Esophagus muscularis mucosa (tissue), 4 donors: Measurements from ENCODE around the gene PLA2G2E. TPM values are rescaled to one million over a fixed set of nuclear protein-coding genes. Genes with fewer than 3 reads are reported as not detected.

Source experiments
- DNase-seq: peaks from one replicate; pipeline ENCODE4 v3.0.0-alpha.2; 2017; ENCODE audit errors: extremely low spot score
- H3K27ac ChIP-seq, 4 donors: fragments of 200-600 bp; sonication (generic); replicated peaks in 1 of 4; 1 replicate in 3 of 4; 2 replicates in 1 of 4; pipeline ENCODE4 v1.5.1; 2016 to 2019; ENCODE audit warnings: mild to moderate bottlenecking in 1 of 4
- H3K27me3 ChIP-seq, 4 donors: fragments of 200-600 bp; sonication (generic); one replicate each; pipeline versions ENCODE4 v1.5.1 to v1.6.0; 2016 to 2019
- H3K36me3 ChIP-seq, 4 donors: fragments of 200-600 bp; sonication (generic); one replicate each; pipeline ENCODE4 v1.5.1; 2016 to 2019
- H3K4me1 ChIP-seq, 4 donors: fragments of 200-600 bp; sonication (generic); one replicate each; pipeline ENCODE4 v1.5.1; 2016 to 2019
- H3K4me3 ChIP-seq, 4 donors: fragments of 200-600 bp; sonication (generic); 1 replicate in 2 of 4; 2 replicates in 2 of 4; pipeline ENCODE4 v1.5.1; 2016 to 2019; ENCODE audit warnings: mild to moderate bottlenecking in 4 of 4, moderate library complexity in 1 of 4
- H3K9me3 ChIP-seq, 4 donors: fragments of 200-600 bp; sonication (generic); 1 replicate in 3 of 4; 2 replicates in 1 of 4; pipeline ENCODE4 v1.5.1; 2016 to 2019
- EP300 ChIP-seq: sonication (generic); formaldehyde crosslinking; IDR thresholded peaks from one replicate; pipeline ENCODE4 v1.6.1; 2017; ENCODE audit warnings: antibody characterized with exemption
- POLR2A ChIP-seq: fragments of 450-650 bp; IDR thresholded peaks from one replicate; pipeline ENCODE4 v1.6.1; 2017; ENCODE audit warnings: antibody characterized with exemption, moderate library complexity, mild to moderate bottlenecking, low read depth
- POLR2AphosphoS5 ChIP-seq, 2 donors: sonication (generic); formaldehyde crosslinking; IDR thresholded peaks; one replicate each; pipeline ENCODE4 v1.6.1; 2017; ENCODE audit warnings: antibody characterized with exemption in 2 of 2
- WGBS: methylation state at CpG from one replicate; pipeline ENCODE4 v1.1.5; 2018; 5-methylcytosine and 5-hydroxymethylcytosine counted together
- intact Hi-C: fragments of 100-400 bp; cut with DNase I; formaldehyde crosslinking; loops from one replicate; pipeline ENCODE4 v1.15.1; 2023
- total RNA-seq, 4 donors: library from RNA; depleted of rRNA; stranded (reverse); fragments of >200 nt; gene quantifications; one replicate each; pipeline versions ENCODE4 v1.1.0 to v1.2.1, GENCODE V29; 2016
- TF ChIP-seq, protein P1 (sequence below), 3 experiments: fragments of 200-600 bp in 2 of 3; fragments of 450-650 bp in 1 of 3; sonication (generic) in 2 of 3; IDR thresholded peaks; one replicate each; pipeline ENCODE4 v1.5.1; 2017 to 2019; ENCODE audit warnings: antibody characterized with exemption in 3 of 3, mild to moderate bottlenecking in 2 of 3, moderate library complexity in 1 of 3

The PLA2G2E gene
- total RNA-seq, 4 donors from 2014 or later = not detected

DNA sequence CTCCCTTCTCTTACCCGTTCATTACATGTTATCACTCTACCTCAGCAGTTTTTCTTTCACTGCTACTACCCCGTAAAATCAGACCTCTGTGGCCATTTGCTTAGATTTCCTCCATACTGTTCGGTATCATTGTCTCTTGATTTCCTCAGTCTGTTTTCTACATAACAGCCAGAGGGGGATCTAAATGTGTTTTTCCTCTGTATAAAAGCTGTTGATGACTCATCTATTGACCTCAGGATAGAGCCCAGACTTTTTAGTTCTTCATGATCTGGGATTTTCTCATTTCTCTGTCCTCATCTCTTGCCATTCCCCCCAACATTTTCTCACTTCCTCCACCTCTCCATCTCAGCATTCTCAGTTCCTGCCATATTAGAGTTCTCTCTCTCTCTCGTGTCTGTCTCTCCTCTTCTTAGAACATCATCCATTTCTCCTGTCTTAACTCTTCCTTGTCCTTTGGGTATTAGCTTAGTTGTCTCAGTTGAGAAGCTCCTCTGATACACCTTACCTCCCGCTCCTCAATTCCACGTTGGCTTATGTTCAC, 30.7 kb downstream of the PLA2G2E start:
- TF ChIP-seq EP300 (no peak), POLR2A (no peak), POLR2AphosphoS5 (IDR thresholded peaks at IDR 0.05) (no peak)
- TF ChIP-seq, protein P1, sequence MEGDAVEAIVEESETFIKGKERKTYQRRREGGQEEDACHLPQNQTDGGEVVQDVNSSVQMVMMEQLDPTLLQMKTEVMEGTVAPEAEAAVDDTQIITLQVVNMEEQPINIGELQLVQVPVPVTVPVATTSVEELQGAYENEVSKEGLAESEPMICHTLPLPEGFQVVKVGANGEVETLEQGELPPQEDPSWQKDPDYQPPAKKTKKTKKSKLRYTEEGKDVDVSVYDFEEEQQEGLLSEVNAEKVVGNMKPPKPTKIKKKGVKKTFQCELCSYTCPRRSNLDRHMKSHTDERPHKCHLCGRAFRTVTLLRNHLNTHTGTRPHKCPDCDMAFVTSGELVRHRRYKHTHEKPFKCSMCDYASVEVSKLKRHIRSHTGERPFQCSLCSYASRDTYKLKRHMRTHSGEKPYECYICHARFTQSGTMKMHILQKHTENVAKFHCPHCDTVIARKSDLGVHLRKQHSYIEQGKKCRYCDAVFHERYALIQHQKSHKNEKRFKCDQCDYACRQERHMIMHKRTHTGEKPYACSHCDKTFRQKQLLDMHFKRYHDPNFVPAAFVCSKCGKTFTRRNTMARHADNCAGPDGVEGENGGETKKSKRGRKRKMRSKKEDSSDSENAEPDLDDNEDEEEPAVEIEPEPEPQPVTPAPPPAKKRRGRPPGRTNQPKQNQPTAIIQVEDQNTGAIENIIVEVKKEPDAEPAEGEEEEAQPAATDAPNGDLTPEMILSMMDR (IDR thresholded peaks at IDR 0.05) = no peak
- no peak for DNase-seq
- intact Hi-C loops = no loop called here
- no peaks in the 10 kb centered on the region for H3K27me3 ChIP-seq
- peaks cover 0 to 28% (median 11%) of the 10 kb centered on the region in 4 donors for H3K4me1 ChIP-seq
- H3K36me3 ChIP-seq = peaks cover 5 to 74% (median 59%) of the 10 kb centered on the region in 4 donors
- no peak overlapping the region for H3K4me3 ChIP-seq
- H3K27ac ChIP-seq = no peak overlapping the region
- 87% methylated on average over 6 of the region's 6 CpGs for WGBS
- H3K9me3 ChIP-seq = no peaks in the 10 kb centered on the region

DNA sequence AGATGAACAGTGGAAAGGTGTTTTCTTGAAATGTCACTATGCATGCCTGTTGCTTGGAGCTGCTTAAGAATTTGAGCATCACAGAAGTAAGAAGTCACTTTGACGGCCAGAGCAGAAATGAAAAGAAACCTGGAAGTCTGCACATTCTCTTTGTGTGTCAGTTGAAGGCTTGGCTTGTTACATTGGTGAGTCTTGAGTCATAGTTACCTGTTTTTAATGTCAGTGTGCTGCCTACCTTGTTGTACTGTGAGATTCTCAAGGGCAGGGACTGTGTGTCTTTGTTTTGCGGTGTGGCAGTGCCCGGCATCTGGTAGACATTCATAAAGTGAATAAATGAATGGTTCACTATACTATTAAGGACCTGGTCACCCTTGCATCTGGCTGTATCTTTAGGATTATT, 31.3 kb downstream of the PLA2G2E start:
- Histone ChIP-seq H3K4me3 (no peak overlapping the region), H3K36me3 (peaks cover 5 to 69% (median 55%) of the 10 kb centered on the region in 4 donors), H3K27ac (no peak overlapping the region), H3K27me3 (no peaks in the 10 kb centered on the region), H3K4me1 (peaks cover 0 to 28% (median 11%) of the 10 kb centered on the region in 4 donors), H3K9me3 (no peaks in the 10 kb centered on the region)
- TF ChIP-seq POLR2A (no peak), EP300 (no peak), POLR2AphosphoS5 (IDR thresholded peaks at IDR 0.05) (no peak)
- TF ChIP-seq, protein P1 (IDR thresholded peaks at IDR 0.05) = no peak
- intact Hi-C loops = no loop called here
- DNase-seq = no peak
- WGBS = 94% methylated on average over 3 of the region's 3 CpGs

- Histone ChIP-seq H3K27me3 (no peaks in the 10 kb centered on the region), H3K4me1 (peaks cover 0 to 38% (median 15%) of the 10 kb centered on the region in 4 donors), H3K27ac (no peak overlapping the region), H3K36me3 (peaks cover 0 to 44% (median 34%) of the 10 kb centered on the region in 4 donors), H3K9me3 (no peaks in the 10 kb centered on the region), H3K4me3 (no peak overlapping the region)
- TF ChIP-seq, protein P1 (IDR thresholded peaks at IDR 0.05) = no peak
- TF ChIP-seq EP300 (no peak), POLR2A (no peak), POLR2AphosphoS5 (IDR thresholded peaks at IDR 0.05) (no peak)
- intact Hi-C loops = no loop called here
- DNase-seq = no peak
Observed at GRCh38 chr1:19889656-19890055, 33.8 kb downstream of the PLA2G2E start.

- Histone ChIP-seq H3K36me3 (peaks cover 0 to 29% (median 19%) of the 10 kb centered on the region in 4 donors), H3K27ac (no peak overlapping the region), H3K4me1 (peaks cover 7 to 37% (median 21%) of the 10 kb centered on the region in 4 donors), H3K9me3 (no peaks in the 10 kb centered on the region), H3K27me3 (no peaks in the 10 kb centered on the region), H3K4me3 (no peak overlapping the region)
- intact Hi-C loops = no loop called here
- DNase-seq = no peak
- TF ChIP-seq POLR2AphosphoS5 (IDR thresholded peaks at IDR 0.05) (no peak), EP300 (no peak), POLR2A (no peak)
- TF ChIP-seq, protein P1 (IDR thresholded peaks at IDR 0.05) = no peak
- 95% methylated on average over 1 of the region's 1 CpG for WGBS
Observed at GRCh38 chr1:19888112-19888511, 35.3 kb downstream of the PLA2G2E start.

DNA sequence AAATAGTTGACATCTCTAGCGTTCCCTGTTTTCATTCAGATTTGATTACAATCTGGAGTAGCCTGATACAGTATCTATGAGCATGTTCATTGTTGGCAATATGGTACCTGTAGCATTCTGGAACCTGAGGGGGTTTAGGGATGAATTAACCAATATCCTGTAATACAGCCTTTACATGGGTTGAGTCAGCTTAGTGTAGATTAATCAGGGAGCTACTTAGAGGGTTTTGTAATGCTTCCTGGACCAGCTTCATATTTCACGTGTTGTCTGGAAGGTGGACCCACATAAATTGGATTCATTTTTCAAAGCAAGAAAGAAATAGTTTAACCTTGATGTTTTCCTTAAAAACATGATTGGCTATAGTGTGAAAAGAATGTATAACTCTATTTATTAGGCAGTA, 37.6 kb downstream of the PLA2G2E start:
- DNase-seq = no peak
- TF ChIP-seq POLR2A (no peak), POLR2AphosphoS5 (IDR thresholded peaks at IDR 0.05) (no peak), EP300 (no peak)
- TF ChIP-seq, protein P1 (IDR thresholded peaks at IDR 0.05) = no peak
- Histone ChIP-seq H3K36me3 (peaks cover 0 to 8% (median 3%) of the 10 kb centered on the region in 4 donors), H3K4me3 (no peak overlapping the region), H3K4me1 (peaks cover 9 to 48% (median 30%) of the 10 kb centered on the region in 4 donors), H3K9me3 (no peaks in the 10 kb centered on the region), H3K27me3 (no peaks in the 10 kb centered on the region), H3K27ac (no peak overlapping the region)
- WGBS = 81% methylated on average over 2 of the region's 2 CpGs
- intact Hi-C loops = no loop called here
